Activated naive CD4-positive, alpha-beta T cell treated with anti-CD3 and anti-CD28 coated beads, Interleukin-2, amount 50 U/mL, for 16 hours (primary cell): ENCODE data around the gene MUC13.
A peak's percentile ranks its signal among the peaks of the same experiment; 100 is the strongest.

Source experiments
- DNase-seq: peaks from one replicate; pipeline ENCODE4 v3.0.0-alpha.2; 2020

Gene MUC13

DNA sequence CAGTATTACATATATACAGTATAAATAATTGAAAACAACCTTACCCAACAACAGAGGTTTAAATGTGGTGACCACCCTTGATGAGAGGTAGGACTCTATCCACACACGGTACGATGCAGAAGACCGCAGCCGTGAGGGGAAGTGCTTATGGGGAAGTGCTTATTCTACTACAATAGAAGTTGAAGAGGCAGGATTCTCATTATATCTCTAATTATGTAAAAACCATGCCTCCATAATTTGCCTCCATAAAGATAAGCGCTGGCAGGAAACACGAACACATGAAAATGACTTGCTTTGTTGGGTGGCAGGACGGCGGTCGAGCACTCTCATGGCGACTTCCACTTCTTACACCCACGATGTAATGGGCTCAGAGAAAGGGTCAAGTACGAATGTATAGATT is 7.2 kb upstream of the MUC13 start:
- DNase-seq = no peak

DNA sequence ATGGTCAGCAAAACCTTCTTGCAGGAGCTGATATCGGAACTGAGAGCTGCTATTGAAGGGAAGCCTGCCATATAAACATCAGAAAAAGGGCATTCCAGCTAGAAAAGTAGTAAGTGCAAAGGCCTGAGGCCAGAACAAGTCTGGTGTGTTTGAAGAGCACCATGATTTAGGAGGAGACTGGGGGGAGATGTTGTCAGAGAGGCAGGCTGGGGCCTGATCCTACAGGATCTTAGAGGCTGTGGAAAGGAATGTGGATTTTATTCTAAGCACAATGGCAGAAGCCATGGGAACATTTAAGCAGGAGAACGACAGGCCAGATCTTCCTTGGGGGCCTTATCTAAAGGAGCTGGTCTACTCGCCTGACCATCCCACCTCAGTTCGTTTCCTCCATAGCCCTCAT is 5.1 kb upstream of the MUC13 start:
- DNase-seq = no peak

DNA sequence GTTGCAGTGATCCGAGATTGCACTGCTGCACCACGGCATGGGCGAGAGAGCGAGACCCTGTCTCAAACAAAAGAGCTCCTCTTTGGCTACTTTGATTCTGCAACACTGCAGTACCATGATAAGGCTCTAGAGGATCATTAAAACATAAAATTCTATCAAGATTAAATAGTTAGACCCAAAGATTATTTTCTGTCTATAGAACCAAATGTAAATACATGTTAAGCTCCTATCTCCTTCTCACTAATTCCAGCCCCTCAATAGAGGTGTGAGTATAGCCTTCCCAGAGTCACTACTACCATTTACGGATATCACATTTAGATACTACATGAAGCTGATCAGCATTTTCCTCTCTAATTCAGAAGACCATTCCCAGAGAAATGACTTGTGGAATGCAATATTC is 4.3 kb upstream of the MUC13 start:
- DNase-seq = no peak

DNA sequence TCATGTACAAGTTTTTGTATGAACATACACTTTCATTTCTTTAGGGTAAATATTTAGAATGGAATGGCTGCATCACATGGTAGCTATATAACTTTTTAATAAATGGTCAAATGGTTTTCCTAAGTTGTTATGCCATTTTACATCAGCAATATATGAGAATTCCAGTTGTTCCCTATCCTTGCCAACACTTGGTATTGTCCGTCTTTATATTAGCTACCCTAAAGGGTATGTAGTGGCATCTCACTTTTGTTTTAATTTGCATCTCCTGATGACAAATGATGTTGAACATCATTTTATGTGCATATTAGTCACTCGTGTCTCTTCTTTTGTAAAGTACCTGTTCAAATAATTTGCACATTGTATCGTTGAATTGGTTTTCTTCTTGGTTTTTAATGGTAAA is 2.5 kb upstream of the MUC13 start:
- DNase-seq = no peak

DNA sequence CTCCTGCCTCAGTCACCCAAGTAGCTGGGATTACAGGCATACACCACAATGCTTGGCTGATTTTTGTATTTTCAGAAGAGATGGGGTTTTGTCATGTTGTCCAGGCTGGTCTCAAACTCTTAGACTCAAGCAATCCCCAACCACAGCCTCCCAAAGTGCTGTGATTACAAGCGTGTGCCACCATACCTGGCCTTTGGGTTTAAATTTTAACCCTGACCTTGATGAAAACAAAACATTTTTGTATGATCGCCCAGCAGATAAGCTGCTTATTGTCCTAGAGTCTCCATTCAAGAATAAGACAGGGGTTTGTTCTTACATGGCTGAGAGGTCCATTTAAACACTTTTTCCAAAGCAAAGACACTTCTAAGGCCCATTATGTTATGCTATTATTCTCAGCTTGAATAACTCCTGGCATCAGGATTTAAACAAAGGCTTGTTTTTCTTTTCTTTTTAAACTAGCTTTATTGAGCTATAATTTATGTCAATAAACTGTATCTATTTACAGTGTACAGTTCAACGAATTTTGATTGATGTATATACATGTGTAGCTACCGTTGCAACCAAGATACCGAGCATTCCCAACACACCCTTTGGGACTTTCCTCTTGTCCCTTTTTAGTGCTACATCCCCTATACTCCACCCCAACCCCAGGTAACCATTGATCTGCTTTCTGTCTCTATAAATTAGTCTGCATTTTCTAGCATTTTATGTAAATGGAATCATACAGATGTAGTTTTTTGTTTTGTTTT is 1.4 kb upstream of the MUC13 start:
- DNase-seq = no peak

DNA sequence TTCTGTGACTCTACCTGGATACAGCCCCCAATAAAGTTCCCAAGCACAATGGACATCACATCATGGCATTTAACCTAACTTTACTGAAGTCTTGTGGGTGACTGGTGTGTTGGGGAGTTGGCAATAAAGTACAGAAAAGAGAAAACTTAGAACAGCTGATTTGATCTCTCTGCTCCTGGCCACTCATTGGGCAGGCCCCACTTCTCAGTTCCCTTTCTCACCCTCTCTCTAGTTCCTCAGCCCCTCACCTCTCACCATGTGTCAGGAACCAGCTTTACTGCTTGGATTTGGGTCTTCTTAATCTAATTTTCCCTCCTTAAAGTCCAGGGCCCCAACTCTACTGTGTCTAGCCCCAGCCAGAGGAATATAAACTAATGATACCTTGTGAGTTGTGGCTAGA is 713 bp upstream of the MUC13 start:
- no peak for DNase-seq

DNA sequence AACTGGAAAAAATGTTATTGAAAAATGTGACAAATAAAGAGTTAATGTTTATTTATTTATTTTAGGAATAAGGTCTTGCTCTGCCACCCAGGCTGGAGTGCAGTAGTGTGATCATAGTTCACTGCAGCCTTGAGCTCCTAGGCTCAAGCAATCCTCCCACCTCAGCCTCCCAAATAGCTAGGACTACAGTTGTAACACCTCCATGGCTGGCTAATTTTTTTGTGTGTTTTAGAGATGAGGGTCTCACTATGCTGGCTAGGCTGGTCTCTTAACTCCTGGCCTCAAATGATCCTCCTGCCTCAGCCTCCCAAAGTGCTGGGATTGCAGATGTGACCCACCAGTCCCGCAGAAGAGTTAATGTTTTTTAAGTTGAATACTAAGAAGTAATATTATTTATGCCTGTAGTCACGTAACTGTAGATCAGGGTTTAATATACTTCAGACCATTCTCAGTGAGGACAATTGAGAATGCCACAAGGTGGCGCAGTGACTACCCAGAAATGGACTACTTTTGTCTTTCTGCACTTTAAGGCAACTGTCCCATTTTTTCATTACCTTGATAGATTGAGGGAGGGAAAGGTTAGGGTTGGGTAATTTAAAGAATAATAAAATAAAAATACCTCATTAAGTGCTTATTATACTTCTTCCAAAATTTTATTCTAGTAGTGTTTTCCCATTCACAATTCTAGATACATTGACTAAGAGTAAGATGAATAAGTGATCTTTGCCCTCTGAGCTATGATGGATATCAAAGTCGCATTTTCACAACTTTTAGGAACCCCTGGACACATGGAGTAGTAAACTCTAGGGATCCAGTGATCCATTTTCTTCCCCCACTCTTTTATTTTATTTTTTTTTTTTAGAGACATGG is 6.0 kb downstream of the MUC13 start:
- DNase-seq = peak; percentile 52

DNA sequence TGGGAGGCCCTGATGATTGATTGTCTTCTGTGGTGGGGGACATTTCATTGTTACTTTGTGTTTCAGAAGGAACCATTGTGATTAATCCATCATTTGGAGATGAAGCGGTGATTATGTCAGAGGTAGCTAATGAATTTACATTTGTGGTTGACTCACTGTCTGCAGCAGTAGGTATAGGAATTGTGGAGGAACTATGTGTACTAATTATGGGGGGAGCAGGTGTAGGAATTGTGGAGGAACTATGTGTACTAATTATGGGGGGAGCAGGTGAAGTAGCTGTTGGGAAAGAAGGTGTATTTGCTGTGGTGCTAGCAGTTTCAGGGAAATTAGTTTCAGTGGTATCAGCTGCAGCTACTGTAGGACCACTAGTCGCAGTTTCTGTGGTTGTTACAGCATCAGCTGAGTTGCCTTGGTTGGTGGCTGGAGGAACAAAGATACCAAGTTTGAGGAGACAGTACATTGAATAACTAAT is 6.9 kb downstream of the MUC13 start:
- DNase-seq = no peak

DNA sequence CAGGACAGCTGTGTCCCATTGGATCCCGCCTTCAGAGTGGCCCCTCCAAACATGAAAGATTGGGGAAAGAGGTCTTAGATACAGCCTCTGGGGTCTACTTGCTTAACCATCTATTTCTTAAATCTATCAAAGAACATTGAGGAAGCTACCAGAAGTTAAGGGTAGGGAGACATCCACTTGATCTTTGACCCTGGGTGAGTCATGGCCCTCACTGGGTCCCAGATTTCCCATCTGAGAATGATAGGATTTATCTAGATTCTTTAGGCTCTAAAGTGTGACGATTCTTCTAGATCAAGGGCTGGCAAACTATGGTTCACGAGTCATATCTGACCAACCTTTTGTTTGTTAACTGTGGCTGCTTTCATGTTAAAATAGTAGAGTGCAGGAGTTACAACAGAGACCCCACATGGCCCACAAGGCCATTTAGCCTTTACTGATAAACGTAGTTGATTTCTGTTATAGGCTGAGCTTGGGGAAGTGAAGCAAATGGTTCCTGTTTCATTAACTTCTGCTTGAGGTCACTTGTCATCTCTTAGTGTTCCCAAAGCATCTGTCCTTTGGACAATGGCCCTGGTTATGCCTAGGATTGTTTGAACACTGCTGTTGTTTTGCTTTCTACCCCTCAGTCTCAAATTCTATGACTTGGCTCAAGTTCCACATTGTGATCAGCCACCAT is 8.0 kb downstream of the MUC13 start:
- DNase-seq = no peak

DNA sequence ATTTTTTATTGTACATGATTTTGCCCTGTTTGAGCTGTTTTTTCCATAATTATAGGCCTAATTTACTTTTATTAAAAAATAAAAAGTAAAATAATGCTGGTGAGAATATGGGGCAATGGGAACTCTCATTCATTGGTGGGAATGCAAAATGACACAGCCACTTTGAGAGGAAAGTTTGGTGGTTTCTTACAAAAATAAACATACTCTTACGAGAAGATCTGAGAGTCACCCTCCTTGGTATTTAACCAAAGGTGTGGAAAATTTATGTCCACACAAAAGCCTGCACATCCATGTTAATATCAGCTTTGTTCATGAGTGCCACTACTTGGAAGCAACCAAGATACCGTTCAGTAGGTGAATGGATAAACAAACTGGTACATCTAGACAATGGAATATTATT is 9.8 kb downstream of the MUC13 start:
- no peak for DNase-seq

DNA sequence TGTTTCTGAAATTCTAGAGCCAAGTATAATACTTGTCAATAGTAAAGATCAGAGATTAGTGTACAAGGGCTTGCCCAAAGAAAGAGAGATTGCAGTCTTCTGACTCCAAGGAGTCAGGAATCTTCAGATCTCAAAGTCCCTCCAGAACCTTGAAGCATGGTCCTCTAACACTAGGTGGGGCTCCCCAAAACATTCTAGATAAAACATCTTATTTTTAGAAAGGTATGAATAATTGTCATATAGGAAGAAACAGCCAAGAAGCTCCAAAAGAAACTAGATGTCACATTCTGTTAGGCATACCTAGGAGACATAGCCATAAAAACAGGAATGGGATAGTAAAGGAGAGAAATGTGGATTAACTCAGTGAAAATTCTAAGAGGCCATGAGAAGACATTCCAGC is 10.7 kb downstream of the MUC13 start:
- DNase-seq = no peak

DNA sequence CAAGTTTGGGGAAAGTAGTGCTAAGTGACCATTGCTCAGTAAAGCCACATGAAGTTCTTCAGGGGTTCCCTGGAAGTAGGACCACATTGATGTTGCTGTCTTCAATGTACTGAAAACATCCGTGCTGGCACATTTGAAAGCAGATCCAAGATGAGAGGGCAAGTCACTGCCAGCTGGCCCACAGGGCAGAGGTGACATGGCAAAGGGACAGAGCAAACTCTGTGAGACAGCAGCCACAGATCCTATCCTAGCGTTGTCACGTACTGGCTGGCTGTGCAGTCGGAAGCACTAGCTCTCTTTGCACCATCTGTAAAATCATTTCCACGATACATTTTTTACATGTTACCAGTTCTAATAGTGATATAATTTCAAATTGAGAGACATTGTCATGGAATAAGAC is 13.8 kb downstream of the MUC13 start:
- DNase-seq = no peak

DNA sequence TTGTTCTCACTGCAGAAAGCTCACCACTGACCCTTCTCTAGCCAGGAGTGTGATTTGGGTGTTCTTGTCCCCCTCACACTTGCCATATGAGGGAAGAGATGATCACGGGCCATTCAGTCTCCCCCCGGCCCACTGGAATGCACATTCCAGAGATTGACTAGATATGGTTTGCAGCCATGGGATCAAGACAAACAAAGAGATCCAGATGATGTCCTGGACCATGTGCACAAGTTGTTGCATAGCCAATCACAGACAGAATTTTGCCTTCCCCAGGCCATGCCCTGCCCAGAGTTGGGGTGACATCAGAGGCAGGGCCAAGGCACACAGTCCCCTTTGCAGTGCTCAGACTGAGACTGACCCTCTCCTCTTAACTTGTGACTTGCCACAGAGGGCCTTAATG is 14.8 kb downstream of the MUC13 start:
- no peak for DNase-seq

DNA sequence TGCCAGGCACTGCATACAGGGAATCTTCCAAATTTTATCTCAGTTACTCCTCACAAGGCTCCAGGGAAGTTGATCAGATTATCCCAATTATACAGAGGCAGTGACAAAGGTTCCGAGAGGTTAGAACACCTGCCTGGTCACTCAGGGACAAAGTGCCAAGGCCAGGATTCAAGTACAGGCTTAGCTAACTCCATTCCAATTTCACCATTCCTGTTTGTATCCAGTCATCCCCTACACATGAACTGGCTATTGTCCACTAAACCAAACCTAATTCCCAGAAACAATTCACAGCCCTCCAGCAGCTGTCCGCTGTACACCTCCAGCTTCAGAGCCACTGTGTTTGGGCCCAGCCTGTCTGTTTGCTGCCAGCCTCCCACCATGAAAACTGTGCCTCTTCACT is 16.0 kb downstream of the MUC13 start:
- no peak for DNase-seq

DNA sequence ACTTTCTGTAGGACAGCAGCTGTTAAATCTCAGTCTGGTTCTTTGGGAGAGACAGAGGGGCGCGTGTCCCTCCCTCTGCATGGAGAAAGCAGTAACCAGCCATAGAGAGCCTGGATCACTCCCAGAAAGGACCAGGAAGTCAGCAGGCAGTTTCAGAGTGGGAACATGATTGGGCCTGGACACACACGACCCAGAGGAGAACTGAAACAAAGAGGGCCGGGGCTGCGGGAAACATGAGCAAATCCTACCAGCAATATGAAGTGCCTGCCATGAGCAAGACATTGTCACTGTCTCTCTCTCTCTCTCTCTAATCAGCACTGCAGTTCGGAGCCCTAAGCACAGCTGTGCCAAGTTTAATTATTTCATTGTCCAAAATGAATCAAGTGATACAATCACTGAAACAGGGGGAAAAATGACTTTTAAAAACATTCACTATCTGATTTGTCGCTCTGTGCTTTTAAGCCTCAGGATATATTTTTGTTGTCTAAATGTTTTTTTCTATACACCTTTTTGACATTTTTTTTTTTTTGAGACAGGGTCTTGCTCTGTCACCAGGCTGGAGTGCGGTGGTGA is 17.6 kb downstream of the MUC13 start:
- no peak for DNase-seq

DNA sequence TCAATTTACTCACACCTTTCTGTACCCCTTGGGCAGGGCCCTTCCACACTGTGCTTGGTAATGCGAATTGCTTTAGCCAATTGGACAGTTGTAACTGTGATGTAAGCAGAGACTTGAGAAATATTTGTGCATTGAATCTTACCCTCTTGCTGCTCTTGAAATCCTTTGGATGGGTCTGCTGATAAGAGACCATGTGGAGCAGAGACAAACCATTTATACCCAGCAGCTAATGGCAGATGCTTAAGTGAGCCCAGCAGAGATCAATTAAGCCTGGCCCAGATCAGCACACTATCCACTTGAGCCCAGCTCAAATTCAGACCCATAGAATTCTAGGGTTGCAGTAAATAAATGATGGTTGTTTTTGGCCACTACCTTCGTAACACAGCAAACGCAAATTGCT is 19.3 kb downstream of the MUC13 start:
- no peak for DNase-seq

DNA sequence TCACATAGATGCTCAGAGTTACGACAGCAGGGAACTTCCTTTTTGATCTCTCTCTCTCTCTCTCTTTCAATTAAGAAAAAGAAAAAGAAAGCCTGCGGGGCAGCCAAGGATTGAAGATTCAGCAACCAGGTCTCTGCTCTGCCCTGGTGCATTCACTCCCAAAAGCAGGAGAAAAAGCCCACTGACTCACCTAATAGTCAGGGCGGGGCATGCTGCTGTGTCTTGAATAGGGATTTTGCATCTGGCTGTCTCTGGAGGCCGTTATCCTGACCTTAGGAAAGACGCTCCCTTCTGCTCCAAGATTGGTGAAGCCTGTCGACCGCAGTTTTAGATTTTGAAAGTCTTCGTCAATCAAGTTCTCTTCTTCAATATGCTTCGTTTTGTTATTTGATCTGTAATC is 26.6 kb downstream of the MUC13 start:
- DNase-seq = no peak

DNA sequence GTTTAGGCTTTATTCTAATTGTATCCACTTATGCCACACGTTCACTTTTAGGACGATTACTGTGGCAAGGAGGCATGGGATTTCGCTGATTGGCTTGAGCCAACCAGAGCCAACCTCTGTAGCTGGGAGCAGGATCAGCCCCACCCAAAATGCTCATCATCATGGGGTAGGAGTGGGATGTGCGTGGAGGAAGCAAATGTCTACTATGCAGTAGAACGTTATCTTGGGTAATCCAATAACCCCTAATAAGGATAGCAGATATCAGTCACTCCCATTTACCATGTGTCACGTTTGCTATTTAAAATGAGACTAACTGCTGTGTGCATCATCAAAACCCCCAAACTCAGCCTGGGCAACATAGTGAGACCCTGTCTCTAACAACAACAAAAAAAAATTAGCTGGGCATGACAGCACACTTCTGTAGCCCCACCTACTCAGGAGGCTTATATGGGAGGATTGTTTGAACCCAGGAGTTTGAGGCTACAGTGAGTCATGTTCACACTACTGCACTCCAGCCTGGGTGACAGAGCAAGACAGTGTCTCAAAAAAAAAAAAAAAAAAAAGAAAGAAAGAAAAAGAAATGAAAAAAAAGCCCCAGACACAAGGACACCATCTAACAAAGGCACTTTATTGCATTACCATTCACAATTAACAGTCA is 29.6 kb downstream of the MUC13 start:
- no peak for DNase-seq

DNA sequence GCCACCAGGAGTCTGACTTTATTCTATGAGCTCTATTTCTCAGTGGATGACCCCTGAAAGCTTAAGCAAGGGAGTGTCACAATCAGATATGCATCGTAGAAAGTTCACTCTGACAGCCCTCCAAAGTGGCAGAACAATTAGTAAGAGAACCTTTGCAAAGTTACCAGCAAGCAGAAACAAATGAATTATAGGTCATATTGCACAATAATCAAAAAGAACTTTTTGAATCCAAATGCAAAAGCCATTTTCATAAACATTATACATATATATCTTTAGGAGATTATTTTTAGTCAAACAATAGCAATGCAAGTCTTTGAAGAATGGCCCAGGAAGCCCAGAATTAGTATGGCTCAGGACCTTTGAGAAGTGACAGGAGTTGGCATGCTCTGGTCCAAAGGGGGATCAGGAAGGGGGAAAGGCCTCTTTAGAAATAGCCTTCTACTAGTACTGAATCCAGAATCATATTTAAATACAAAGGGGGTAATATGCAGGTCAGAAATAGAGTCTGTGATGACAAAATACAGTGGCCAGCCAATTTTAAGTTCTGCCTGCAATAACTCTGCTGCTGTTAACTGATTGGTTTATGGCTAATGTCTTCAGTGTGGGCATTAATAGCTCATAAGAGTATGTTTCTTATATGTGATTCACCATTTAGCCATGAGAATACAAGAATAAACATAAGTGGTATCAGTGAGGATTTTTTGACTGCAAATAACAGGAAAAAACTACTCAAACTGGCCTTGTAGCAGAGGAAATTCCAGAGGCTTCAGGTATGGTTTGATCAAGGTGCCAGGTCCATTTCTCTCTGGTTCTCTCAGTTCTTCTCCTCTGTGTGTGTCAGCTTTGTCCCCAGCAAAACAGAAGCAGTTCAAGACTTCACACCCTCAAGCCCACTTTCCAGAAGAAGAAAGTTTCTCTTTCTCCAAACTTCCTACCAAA is 30.4 kb downstream of the MUC13 start:
- no peak for DNase-seq

DNA sequence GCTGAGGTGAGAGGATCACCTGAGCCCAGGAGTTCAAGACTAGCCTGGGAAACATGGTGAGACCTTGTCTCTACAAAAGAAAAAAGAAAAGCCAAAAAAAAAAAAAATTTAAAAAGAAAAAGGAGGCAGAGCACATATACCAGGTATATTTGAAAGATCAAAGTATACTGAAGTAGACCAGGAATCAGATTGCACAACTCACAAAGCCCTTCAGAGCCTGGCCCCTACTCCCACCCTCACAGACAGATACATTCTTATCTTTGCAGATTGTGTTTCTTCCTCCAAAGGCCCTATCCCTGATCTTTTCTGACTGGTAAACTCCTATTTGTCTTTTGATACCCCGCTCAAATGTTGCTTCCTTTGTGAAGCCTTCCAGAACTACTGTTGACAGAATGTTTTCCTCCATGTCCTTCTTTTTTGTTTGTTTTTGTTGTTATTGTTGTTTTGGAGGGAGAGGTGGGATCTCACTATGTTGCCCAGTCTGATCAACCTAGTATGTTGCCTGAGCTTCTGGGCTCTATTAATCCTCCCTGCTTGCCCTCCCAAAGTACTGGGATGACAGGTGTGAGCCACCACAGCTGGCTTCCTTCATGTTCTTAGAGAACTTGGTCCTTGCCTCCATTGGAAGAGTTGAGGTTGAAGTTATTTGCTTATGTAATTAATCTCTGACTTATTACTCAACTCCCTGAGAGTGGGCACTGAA is 37.6 kb downstream of the MUC13 start:
- DNase-seq = no peak

DNA sequence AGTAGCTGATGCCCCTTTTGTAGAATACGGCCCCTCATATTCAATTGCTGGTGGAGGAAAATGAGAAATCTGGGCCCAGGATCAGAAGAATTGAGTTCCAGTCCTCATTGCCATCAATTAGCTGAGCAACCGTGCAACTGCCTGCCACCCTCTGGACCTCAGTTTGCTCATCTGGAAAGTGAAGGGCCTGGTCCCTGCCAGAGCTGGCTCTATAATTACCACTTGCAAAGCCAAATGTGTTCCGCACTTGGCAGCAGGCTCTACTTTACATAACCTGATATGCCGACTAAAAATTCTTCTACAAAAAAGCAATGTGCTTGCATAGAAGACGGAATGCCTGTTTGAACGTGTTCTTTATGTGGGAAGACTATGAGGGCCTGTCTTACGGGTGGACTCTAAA is 38.8 kb downstream of the MUC13 start:
- DNase-seq = no peak
